GM19468 (cell line): ENCODE measurements around the gene PNLDC1.
"Not testable (repeated sequence)": the region's sequence is repeated elsewhere in the genome, so short reads cannot be mapped to it uniquely, and the experiment has no call there.

ENCODE experiments used
- ATAC-seq: cut with Tn5 transposase; IDR thresholded peaks from one replicate; pipeline ENCODE4 v1.9.1; 2021; ENCODE audit warnings: mild to moderate bottlenecking, moderate library complexity, moderate number of reproducible peaks; ENCODE audit not compliant: unreplicated experiment; ENCODE audit errors: extremely low read depth

Gene PNLDC1

GRCh38 chr6:159778542-159779103 lies 21.5 kb upstream of the PNLDC1 start:
- ATAC-seq, result no peak

DNA sequence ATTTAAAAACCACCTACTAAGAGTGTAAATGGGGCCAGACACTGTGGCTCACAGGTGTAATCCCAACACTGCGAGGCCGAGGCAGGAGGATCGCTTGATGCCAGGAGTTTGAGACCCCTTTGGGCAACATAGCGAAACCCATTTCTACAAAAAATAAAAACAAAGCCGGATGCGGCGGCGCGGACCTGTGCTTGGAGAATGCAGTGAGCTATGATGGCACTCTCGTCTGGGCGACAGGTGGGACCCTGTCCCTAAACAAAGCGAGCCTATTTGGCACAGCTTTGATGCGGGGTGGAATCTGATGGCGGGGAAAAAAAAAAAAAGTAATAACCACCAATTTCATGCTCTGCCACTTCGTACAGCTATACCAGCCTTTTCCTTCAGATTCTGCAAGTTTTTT lies 11.8 kb upstream of the PNLDC1 start:
- ATAC-seq, result no peak

- no peak for ATAC-seq
These were observed 11.2 kb upstream of the PNLDC1 start for GRCh38 chr6:159788753-159789376.

GRCh38 chr6:159789377-159790148 lies 10.5 kb upstream of the PNLDC1 start, which contains the start of gene TCP1:
Gene TCP1 (minus strand): TSS chr6:159789602. CDS start chr6:159789468, 134 bp downstream.
- peak; percentile 51 for ATAC-seq

DNA sequence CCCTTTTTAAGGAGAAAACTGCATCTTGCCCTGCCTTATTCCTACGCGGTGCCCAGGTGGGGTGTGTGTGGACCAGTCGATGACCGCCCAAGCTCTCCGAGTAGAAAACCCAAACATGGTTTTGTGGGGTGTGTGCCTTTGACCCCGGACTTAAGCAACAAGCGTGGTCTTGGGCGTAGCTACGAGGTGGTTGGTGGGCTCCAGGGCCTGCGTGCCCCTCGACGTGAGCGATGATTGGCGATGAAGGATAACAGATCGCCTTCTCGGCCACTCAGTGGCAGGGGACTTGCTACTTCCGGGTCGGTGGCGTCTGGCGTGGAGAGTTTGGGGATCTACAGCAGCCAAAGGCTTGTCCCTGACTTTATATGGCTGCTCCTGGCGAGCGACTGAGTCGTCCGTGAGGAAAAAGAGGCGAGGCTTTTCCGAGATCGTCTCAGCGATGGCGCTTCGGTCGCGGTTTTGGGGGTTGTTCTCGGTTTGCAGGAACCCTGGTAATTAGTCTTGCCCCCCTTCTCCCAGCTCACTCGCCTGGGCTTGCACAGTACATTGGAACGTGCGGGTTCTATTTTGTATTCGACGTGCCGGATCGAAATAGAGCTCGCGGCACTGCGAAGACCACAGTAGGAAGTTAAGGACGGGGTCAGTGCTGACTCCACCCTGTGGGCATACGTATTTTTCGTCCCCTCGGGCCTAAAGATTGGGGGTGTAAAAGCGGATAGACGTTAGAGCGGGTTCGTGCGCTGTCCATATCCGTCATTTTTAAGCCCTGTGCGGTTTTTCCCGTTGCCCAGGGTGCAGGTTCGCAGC lies 9.7 kb upstream of the PNLDC1 start, which contains the start of gene MRPL18:
Gene MRPL18 (plus strand): TSS at position 319 of the 807 bp plus-strand sequence. CDS start 121 bp downstream, at position 440.
- ATAC-seq, result peak; percentile 91

DNA sequence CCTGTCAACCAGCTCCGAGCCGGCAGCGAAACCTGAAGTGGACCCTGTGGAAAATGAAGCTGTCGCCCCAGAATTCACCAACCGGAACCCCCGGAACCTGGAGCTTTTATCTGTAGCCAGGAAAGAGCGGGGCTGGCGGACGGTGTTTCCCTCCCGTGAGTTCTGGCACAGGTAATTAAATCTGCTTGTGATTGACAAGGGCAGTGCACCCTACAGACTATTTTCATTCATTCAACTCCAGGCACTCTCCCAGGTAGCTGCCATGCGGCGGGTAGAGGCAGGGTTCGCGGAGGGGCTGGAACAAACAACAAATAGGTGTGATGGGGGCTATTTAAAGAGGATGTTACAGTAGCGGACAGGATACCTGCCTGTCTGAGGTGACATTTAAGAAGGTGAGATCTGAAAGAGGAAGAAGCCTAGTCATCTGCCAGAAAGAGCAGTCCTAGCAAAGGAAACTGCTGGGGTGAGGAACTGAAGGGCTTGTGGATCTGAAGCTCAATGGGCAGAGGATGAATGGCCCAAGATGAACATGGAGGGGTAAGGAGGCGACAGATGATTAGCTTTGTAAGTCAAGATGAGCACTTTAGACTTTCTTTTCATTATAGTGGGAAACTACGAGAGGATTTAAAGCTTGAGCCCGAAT lies 9.0 kb upstream of the PNLDC1 start:
- ATAC-seq, result no peak

- not testable (repeated sequence) for ATAC-seq
These were observed 5.1 kb upstream of the PNLDC1 start for GRCh38 chr6:159794976-159795375.

- no peak for ATAC-seq
These were observed 2.5 kb upstream of the PNLDC1 start for GRCh38 chr6:159797554-159797953.

- ATAC-seq, result no peak
These were observed 1.9 kb downstream of the PNLDC1 start for GRCh38 chr6:159801935-159802334.

GRCh38 chr6:159804504-159804903 lies 4.4 kb downstream of the PNLDC1 start:
- ATAC-seq, result no peak

DNA sequence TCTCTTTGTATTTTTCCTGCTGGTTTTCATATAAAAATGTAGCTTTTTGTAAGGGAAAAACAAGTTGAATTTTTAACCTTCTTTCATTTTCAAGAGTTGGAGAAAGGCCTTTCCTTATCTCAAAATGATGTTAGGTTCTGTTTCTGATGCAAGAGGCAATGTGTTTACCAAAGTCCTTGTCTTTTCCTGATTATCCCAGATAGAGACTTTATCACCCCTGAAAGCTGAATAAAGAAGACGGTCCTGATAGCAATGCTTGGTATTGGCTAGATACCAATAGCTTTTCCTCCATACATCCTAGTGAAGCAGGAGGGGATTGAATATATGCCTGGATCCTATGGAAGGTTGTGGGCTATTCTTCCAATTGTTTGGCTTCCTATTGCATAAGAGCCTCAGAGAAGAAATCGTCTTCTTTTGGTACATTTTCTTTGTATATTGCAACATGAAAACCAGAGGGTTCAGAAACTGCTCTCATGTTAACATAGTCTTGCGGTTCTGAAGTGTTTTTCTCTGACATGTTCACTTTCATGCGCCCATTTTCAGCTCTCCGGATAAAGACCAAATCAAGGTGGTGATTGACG lies 5.5 kb downstream of the PNLDC1 start:
- ATAC-seq, result no peak

DNA sequence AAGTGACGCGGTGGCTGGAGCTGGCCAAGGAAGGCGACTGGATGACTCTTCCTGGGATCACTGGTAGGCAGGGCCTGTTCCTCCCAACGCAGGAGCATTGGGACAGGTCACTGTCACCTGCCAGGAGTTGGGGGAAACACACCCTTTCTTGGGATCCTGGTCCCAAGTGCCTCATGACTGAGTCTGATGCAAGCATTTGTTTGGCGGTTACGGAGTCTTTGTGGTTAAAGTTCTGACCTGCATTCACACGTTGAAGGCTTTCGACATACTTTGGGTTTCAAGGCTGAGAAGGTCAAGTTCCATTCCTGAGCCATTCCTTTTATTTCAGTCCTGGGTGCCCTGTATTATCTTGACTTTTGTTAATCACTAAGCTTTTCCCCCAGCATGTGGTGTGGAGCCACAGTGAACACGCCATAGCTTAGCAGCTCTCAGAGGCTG lies 6.0 kb downstream of the PNLDC1 start:
- ATAC-seq, result no peak

DNA sequence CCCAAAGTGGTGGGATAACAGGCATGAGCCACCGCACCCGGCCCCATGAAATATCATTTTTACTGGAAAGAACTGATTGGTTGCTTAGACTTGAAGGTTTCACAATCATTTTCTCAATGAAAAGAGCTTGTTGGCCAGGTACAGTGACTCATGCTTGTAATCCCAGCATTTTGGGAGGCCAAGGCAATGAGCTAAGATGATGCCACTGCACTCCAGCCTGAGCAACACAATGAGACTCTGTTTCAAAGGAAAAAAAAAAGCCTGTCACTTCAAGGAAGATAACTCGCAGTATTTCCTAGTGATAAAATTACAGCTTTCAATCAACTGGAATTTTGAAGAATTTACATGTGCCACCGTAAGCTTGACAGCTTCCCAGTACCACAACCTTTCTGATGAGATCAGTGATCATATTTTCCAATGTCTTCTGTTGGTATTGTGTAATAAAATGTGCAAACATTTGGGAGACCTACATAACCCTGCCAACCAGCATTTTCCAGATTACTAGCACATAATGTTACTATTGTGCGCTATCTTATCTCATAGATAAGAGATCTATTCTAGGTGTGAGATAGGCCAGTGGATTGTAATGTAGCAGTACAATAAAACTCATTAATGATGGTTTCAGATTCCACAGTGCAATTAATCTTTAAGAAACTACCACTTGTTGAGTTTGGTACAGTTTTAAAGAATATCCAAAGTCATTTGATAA lies 7.2 kb downstream of the PNLDC1 start:
- ATAC-seq, result no peak

- ATAC-seq, result no peak
These were observed 8.6 kb downstream of the PNLDC1 start for GRCh38 chr6:159808647-159809046.

DNA sequence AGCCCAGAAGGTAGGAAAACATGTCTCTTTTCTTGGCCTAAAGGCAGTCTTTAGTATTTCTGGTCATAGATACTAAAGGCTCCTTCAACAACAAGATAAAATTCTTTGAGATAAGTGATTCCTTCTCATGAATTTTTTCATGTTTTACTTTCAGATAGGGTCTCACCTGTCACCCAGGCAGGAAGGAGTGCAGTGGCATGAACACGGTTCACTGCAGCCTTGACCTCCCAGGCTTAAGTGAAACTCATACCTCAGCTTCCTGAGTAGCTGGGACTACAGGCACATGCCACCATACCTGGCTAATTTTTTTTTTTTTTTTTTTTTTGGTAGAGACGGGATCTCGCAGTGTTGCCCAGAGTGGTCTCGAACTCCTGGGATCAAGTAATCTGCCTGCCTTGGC lies 9.1 kb downstream of the PNLDC1 start:
- ATAC-seq, result no peak

GRCh38 chr6:159813781-159814180 lies 13.7 kb downstream of the PNLDC1 start:
- ATAC-seq, result no peak

GRCh38 chr6:159815410-159815809 lies 15.3 kb downstream of the PNLDC1 start:
- no peak for ATAC-seq

DNA sequence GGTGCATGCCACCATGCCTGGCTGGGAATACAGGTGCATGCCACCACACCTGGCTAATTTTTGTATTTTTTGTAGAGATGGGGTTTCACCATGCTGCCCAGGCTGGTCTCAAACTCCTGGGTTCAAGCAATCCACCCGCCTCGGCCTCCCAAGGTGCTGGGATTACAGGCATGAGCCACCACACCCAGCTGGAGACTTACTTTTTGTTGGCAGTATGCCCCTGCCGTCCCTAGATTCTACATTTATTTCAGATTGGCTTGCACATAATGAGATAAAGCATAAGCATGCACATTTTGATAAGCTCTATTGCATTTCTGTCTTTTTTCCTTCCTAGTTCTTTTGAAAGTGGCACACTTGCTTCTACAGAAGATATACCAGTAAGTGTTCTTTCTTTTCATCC lies 16.7 kb downstream of the PNLDC1 start:
- ATAC-seq, result not testable (repeated sequence)
